SK-N-SH (cell line): Measurements from ENCODE around the gene ARMH3. TPM values are rescaled to one million over a fixed set of nuclear protein-coding genes. Genes with fewer than 3 reads are reported as not detected.
A peak's percentile ranks its signal among the peaks of the same experiment; 100 is the strongest.

Experiments
- CTCF ChIA-PET: fragments of 300-600, 350-600 bp; formaldehyde crosslinking; extraction: SDS; loops from one replicate; lab custom pipeline; 2021; lab: Yijun Ruan, JAX
- POLR2A ChIA-PET: fragments of 350-600 bp; sonication (Branson Sonifier 250); formaldehyde crosslinking; extraction: SDS; loops from one replicate; lab custom pipeline; 2020; ENCODE audit warnings: antibody characterized with exemption, inconsistent platforms; lab: Yijun Ruan, JAX
- DNase-seq: peaks from one replicate; pipeline ENCODE4 v3.0.0; 2012
- H2AFZ ChIP-seq: fragments of 200-600 bp; sonication (generic); 2 replicates; pipeline ENCODE4 v1.8.1; 2016; ENCODE audit warnings: antibody characterized with exemption, mild to moderate bottlenecking, low read depth
- H3F3A ChIP-seq: fragments of 200-600 bp; sonication (generic); replicated peaks from 2 replicates; pipeline ENCODE3; 2016; ENCODE audit warnings: antibody characterized with exemption, mild to moderate bottlenecking; ENCODE audit not compliant: insufficient read depth
- H3K27ac ChIP-seq, 2 experiments: fragments of 200-500 bp in 1 of 2; fragments of 200-600 bp in 1 of 2; sonication (Bioruptor generic) in 1 of 2; sonication (generic), shearing (Covaris generic) in 1 of 2; 2 replicates each; pipeline versions ENCODE4 v1.5.1 to v1.6.1; 2014 to 2016; ENCODE audit warnings: low read depth in 2 of 2, inconsistent platforms in 1 of 2, low read length in 1 of 2, mild to moderate bottlenecking in 1 of 2, mixed read lengths in 1 of 2
- H3K27me3 ChIP-seq: fragments of 200-600 bp; sonication (generic), shearing (Covaris generic); 2 replicates; pipeline ENCODE4 v1.6.1; 2016; ENCODE audit warnings: mixed run types; ENCODE audit not compliant: insufficient read depth
- H3K36me3 ChIP-seq, 2 experiments: fragments of 200-500 bp in 1 of 2; fragments of 200-600 bp in 1 of 2; sonication (Bioruptor generic) in 1 of 2; sonication (generic) in 1 of 2; replicated peaks in 1 of 2; 2 replicates each; pipeline versions ENCODE3 to v1.5.1; 2014 to 2016; ENCODE audit warnings: low read length in 1 of 2, mild to moderate bottlenecking in 1 of 2; ENCODE audit not compliant: insufficient read depth in 2 of 2, control insufficient read depth in 1 of 2
- H3K4me1 ChIP-seq, 2 experiments: fragments of 200-500 bp in 1 of 2; fragments of 200-600 bp in 1 of 2; sonication (Bioruptor generic) in 1 of 2; sonication (generic), shearing (Covaris generic) in 1 of 2; 2 replicates each; pipeline versions ENCODE4 v1.5.1 to v1.6.1; 2014 to 2016; ENCODE audit warnings: low read depth in 1 of 2, low read length in 1 of 2, mixed run types in 1 of 2; ENCODE audit not compliant: insufficient read depth in 2 of 2, control insufficient read depth in 1 of 2
- H3K4me2 ChIP-seq: fragments of 200-600 bp; sonication (generic), shearing (Covaris generic); 2 replicates; pipeline ENCODE4 v1.6.1; 2017; ENCODE audit warnings: mixed run types
- H3K4me3 ChIP-seq, 2 experiments: fragments of 200-500 bp in 1 of 2; fragments of 200-600 bp in 1 of 2; sonication (Bioruptor generic) in 1 of 2; sonication (generic), shearing (Covaris generic) in 1 of 2; 2 replicates each; pipeline versions ENCODE4 v1.5.1 to v1.8.1; 2014 to 2016; ENCODE audit warnings: low read depth in 2 of 2, inconsistent platforms in 1 of 2, low read length in 1 of 2, mild to moderate bottlenecking in 1 of 2, mixed read lengths in 1 of 2, moderate library complexity in 1 of 2
- H3K79me2 ChIP-seq: fragments of 200-600 bp; sonication (generic); 2 replicates; pipeline ENCODE4 v1.8.1; 2017; ENCODE audit warnings: mild to moderate bottlenecking; ENCODE audit not compliant: insufficient read depth
- H3K9ac ChIP-seq: fragments of 200-600 bp; sonication (generic); 2 replicates; pipeline ENCODE4 v1.6.1; 2017; ENCODE audit warnings: mixed run types
- H3K9me2 ChIP-seq: fragments of 200-600 bp; sonication (generic); 2 replicates; pipeline ENCODE4 v1.6.1; 2017; ENCODE audit warnings: mixed run types
- H3K9me3 ChIP-seq: fragments of 200-600 bp; sonication (generic); 2 replicates; pipeline ENCODE4 v1.6.1; 2017; ENCODE audit warnings: mixed run types, mild to moderate bottlenecking, moderate library complexity
- H4K20me1 ChIP-seq: fragments of 200-600 bp; sonication (generic); 2 replicates; pipeline ENCODE4 v1.6.1; 2017; ENCODE audit warnings: mild to moderate bottlenecking, mixed run types; ENCODE audit not compliant: insufficient read depth
- CTCF ChIP-seq: fragments of 200-600 bp; sonication (generic); IDR thresholded peaks from 2 replicates; pipeline ENCODE4 v1.6.1; 2017; ENCODE audit warnings: antibody characterized with exemption, mild to moderate bottlenecking, moderate library complexity
- EZH2phosphoT487 ChIP-seq: fragments of 200-600 bp; sonication (generic); IDR thresholded peaks from 2 replicates; pipeline ENCODE4 v1.6.1; 2017; ENCODE audit warnings: low read depth, mixed run types, mild to moderate bottlenecking, antibody characterized with exemption, moderate library complexity, borderline replicate concordance
- FOSL2 ChIP-seq: IDR thresholded peaks from 2 replicates; pipeline ENCODE4 v1.4.0; 2012; ENCODE audit warnings: low read depth, mild to moderate bottlenecking, moderate library complexity, borderline replicate concordance
- FOXJ3 ChIP-seq: sonication (generic); formaldehyde crosslinking; IDR thresholded peaks from 2 replicates; pipeline ENCODE4 v1.5.1; 2020; ENCODE audit warnings: mild to moderate bottlenecking, missing genetic modification reagents
- FOXM1 ChIP-seq: IDR thresholded peaks from 2 replicates; pipeline ENCODE4 v1.4.0; 2012; ENCODE audit warnings: low read depth, mild to moderate bottlenecking
- GABPA ChIP-seq: IDR thresholded peaks from 2 replicates; pipeline ENCODE4 v1.4.0; 2012; ENCODE audit warnings: low read depth, mild to moderate bottlenecking
- GATA2 ChIP-seq: sonication (generic); formaldehyde crosslinking; IDR thresholded peaks from 2 replicates; pipeline ENCODE4 v1.5.0; 2020; ENCODE audit warnings: mild to moderate bottlenecking, missing genetic modification reagents
- JUND ChIP-seq: IDR thresholded peaks from 2 replicates; pipeline ENCODE4 v1.4.0; 2012
- MAX ChIP-seq: IDR thresholded peaks from 2 replicates; pipeline ENCODE4 v1.4.0; 2012; ENCODE audit warnings: low read depth
- MEF2A ChIP-seq: IDR thresholded peaks from 2 replicates; pipeline ENCODE4 v1.4.0; 2012; ENCODE audit warnings: low read depth, borderline replicate concordance
- NFIC ChIP-seq: IDR thresholded peaks from 2 replicates; pipeline ENCODE4 v1.4.0; 2012; ENCODE audit warnings: borderline replicate concordance
- NRF1 ChIP-seq: IDR thresholded peaks from 2 replicates; pipeline ENCODE4 v1.6.1; 2012; ENCODE audit warnings: low read depth, mild to moderate bottlenecking, low read length
- PBX3 ChIP-seq: IDR thresholded peaks from 2 replicates; pipeline ENCODE4; 2012
- POLR2AphosphoS5 ChIP-seq: IDR thresholded peaks from 2 replicates; pipeline ENCODE4 v1.6.1; 2012; ENCODE audit warnings: low read depth, low read length
- RAD21 ChIP-seq: IDR thresholded peaks from 2 replicates; pipeline ENCODE4 v1.6.1; 2012; ENCODE audit warnings: mild to moderate bottlenecking, low read length
- RCOR1 ChIP-seq: fragments of 150-350 bp; IDR thresholded peaks from 2 replicates; pipeline ENCODE4 v1.6.1; 2017; ENCODE audit warnings: antibody characterized with exemption, low read length
- REST ChIP-seq: IDR thresholded peaks from 2 replicates; pipeline ENCODE4 v1.6.1; 2012; ENCODE audit warnings: mild to moderate bottlenecking, low read depth, low read length, moderate library complexity
- RXRA ChIP-seq: IDR thresholded peaks from 2 replicates; pipeline ENCODE4 v1.4.0; 2012; ENCODE audit warnings: low read depth, mild to moderate bottlenecking, borderline replicate concordance
- SIN3A ChIP-seq: IDR thresholded peaks from 2 replicates; pipeline ENCODE4 v1.6.1; 2012; ENCODE audit warnings: low read depth, mild to moderate bottlenecking, low read length, moderate library complexity, borderline replicate concordance
- SMC3 ChIP-seq: IDR thresholded peaks from 2 replicates; pipeline ENCODE4 v1.6.1; 2012; ENCODE audit warnings: low read depth, low read length, improper control_type of control experiment
- TCF12 ChIP-seq: IDR thresholded peaks from 2 replicates; pipeline ENCODE4 v1.4.0; 2012
- TEAD4 ChIP-seq: IDR thresholded peaks from 2 replicates; pipeline ENCODE4 v1.4.0; 2012; ENCODE audit warnings: mild to moderate bottlenecking, borderline replicate concordance; ENCODE audit not compliant: insufficient read depth
- USF1 ChIP-seq: IDR thresholded peaks from 2 replicates; pipeline ENCODE4 v1.4.0; 2012; ENCODE audit warnings: low read depth, borderline replicate concordance
- ZBTB33 ChIP-seq: IDR thresholded peaks from 2 replicates; pipeline ENCODE4 v1.4.0; 2012; ENCODE audit warnings: low read depth, borderline replicate concordance
- WGBS: methylation state at CpG from one replicate; pipeline ENCODE4 v1.1.6; 2017; ENCODE audit warnings: low lambda C conversion rate; 5-methylcytosine and 5-hydroxymethylcytosine counted together
- polyA plus RNA-seq, 3 experiments: library from polyadenylated mRNA; depleted of rRNA; stranded (reverse); fragments of >200 nt; gene quantifications; 2 replicates each; pipeline ENCODE4 v1.2.3, GENCODE V29; 2012

Gene ARMH3
- polyA plus RNA-seq, 1 of the 3 experiments (the other 2 are of a cell fraction): 12.1 TPM

GRCh38 chr10:101939008-101939648 lies 116.8 kb downstream of the ARMH3 start:
- no peaks in the 10 kb centered on the region for H3K27me3 ChIP-seq
- peak overlapping the region; percentile 40 to 75; a peak in 3 of 4 replicates for H3K27ac ChIP-seq
- H3K4me2 ChIP-seq: peak overlapping the region; percentile 57
- peak overlapping the region; percentile 12; the same call in 1 of the 2 replicates for H3K9ac ChIP-seq
- H3K4me1 ChIP-seq: peaks cover 2 to 44% of the 10 kb centered on the region in 2 experiments
- no peaks in the 10 kb centered on the region for H3K9me3 ChIP-seq
- H2AFZ ChIP-seq: no peak overlapping the region
- no peak overlapping the region for H3K4me3 ChIP-seq
- no peaks in the 10 kb centered on the region for H4K20me1 ChIP-seq
- H3K36me3 ChIP-seq: peaks cover 0 to 11% of the 10 kb centered on the region in 2 experiments
- peaks cover 38% of the 10 kb centered on the region for H3F3A ChIP-seq
- ChIA-PET POLR2A (interaction anchor here (0.6 kb wide), 1 partner anchor 363 kb away, joined by 3 read pairs; no protein-coding TSS in a partner anchor), CTCF (interaction anchor here (0.8 to 2.1 kb wide), 3 partner anchors 49 to 98 kb away, joined by 3 to 8 read pairs (median 3); no protein-coding TSS in a partner anchor)
- no peaks in the 10 kb centered on the region for H3K9me2 ChIP-seq
- 56% methylated on average over 3 of the region's 3 CpGs for WGBS
- H3K79me2 ChIP-seq: no peaks in the 10 kb centered on the region
- no peak for DNase-seq
- peak; percentile 64; the same call in 1 of the 2 replicates for TF ChIP-seq JUND
- no peak for TF ChIP-seq SMC3
- TF ChIP-seq NRF1: no peak
- no peak for TF ChIP-seq CTCF
- TF ChIP-seq MAX: no peak
- no peak for TF ChIP-seq ZBTB33
- TF ChIP-seq SIN3A: no peak
- peak; percentile 50 for TF ChIP-seq PBX3
- TF ChIP-seq REST: no peak
- no peak for TF ChIP-seq EZH2phosphoT487
- TF ChIP-seq FOXM1: no peak
- peak; percentile 78; the same call in 1 of the 2 replicates for TF ChIP-seq FOSL2
- TF ChIP-seq GATA2 (CRISPR knock-in tag): no peak
- TF ChIP-seq RCOR1: no peak
- TF ChIP-seq TCF12: peak; percentile 60
- TF ChIP-seq RAD21: no peak
- TF ChIP-seq GABPA: no peak
- TF ChIP-seq NFIC: no peak
- TF ChIP-seq TEAD4: no peak
- TF ChIP-seq RXRA: peak; percentile 68; the same call in 1 of the 2 replicates
- TF ChIP-seq FOXJ3: no peak
- no peak; the same call in 1 of the 2 replicates for TF ChIP-seq POLR2AphosphoS5
- TF ChIP-seq USF1: no peak
- TF ChIP-seq MEF2A: peak; percentile 85; the same call in 1 of the 2 replicates
